ENCODE results near the gene MEIKIN. TPM values are rescaled to one million over a fixed set of nuclear protein-coding genes. Genes with fewer than 3 reads are reported as not detected.

MEIKIN gene
- total and polyA plus RNA-seq, 7 donors, result 0.77 TPM; not detected in 6

GRCh38 chr5:131794586-131794985, 150.9 kb downstream of the MEIKIN start:
- intact Hi-C loops (cut with DNase I), result loop anchor here (10.0 kb wide), 1 partner anchor 90 kb away; no protein-coding TSS in a partner anchor
- Histone ChIP-seq H3K36me3 (ENCODE audit: insufficient read depth in 1 of 2, low read depth in 1 of 2) (peaks cover 0 to 6% of the 10 kb centered on the region in 2 donors), H3K9me3 (no peaks in the 10 kb centered on the region), H3K4me3 (peak overlapping the region; percentile 93), H3K27me3 (ENCODE audit: insufficient read depth in 3 of 3, low read length in 2 of 3) (no peaks in the 10 kb centered on the region), H3K27ac (peak overlapping the region; percentile 100), H3K4me1 (peaks cover 57% of the 10 kb centered on the region)
- no peak for TF ChIP-seq CTCF (IDR thresholded peaks at IDR 0.05)
- DNase-seq (no peak), ATAC-seq (no peak)
- WGBS, 3 donors, result 70 to 75% (median 74%) methylated on average over 4 of the region's 4 CpGs

GRCh38 chr5:131792896-131793295, 152.6 kb downstream of the MEIKIN start:
- DNase-seq (no peak), ATAC-seq (no peak)
- Histone ChIP-seq H3K4me3 (no peak overlapping the region), H3K4me1 (peaks cover 55% of the 10 kb centered on the region), H3K27ac (no peak overlapping the region), H3K9me3 (no peaks in the 10 kb centered on the region), H3K36me3 (ENCODE audit: insufficient read depth in 1 of 2, low read depth in 1 of 2) (peaks cover 0 to 6% of the 10 kb centered on the region in 2 donors), H3K27me3 (ENCODE audit: insufficient read depth in 3 of 3, low read length in 2 of 3) (no peaks in the 10 kb centered on the region)
- intact Hi-C loops (cut with DNase I), result loop anchor here (10.0 kb wide), 1 partner anchor 88 kb away; no protein-coding TSS in a partner anchor
- no peak for TF ChIP-seq CTCF (IDR thresholded peaks at IDR 0.05)
- WGBS, 3 donors, result 98 to 100% (median 100%) methylated on average over 2 of the region's 2 CpGs

- WGBS, 3 donors, result 83 to 94% methylated on average over 3 to 6 of the region's 6 CpGs; no CpG with 5 or more reads in 1 of the 3 donors
Observed at GRCh38 chr5:131791866-131792265, 153.6 kb downstream of the MEIKIN start.

GRCh38 chr5:131790550-131790949, 154.9 kb downstream of the MEIKIN start:
- 69 to 80% (median 72%) methylated on average over 2 of the region's 2 CpGs for WGBS, 3 donors
- intact Hi-C loops (cut with DNase I), result loop anchor here (10.0 kb wide), 1 partner anchor 86 kb away; no protein-coding TSS in a partner anchor
- no peak for TF ChIP-seq CTCF (IDR thresholded peaks at IDR 0.05)

More at GRCh38 chr5:131791866-131792265, 153.6 kb downstream of the MEIKIN start:
- no peak for DNase-seq
- Histone ChIP-seq H3K4me1 (peaks cover 65% of the 10 kb centered on the region), H3K27me3 (ENCODE audit: insufficient read depth in 3 of 3, low read length in 2 of 3) (no peaks in the 10 kb centered on the region), H3K9me3 (no peaks in the 10 kb centered on the region), H3K4me3 (no peak overlapping the region), H3K27ac (peak overlapping the region; percentile 3), H3K36me3 (ENCODE audit: insufficient read depth in 1 of 2, low read depth in 1 of 2) (peaks cover 0 to 6% of the 10 kb centered on the region in 2 donors)
- intact Hi-C loops (cut with DNase I), result loop anchor here (10.0 kb wide), 1 partner anchor 87 kb away; no protein-coding TSS in a partner anchor
- TF ChIP-seq CTCF (IDR thresholded peaks at IDR 0.05), result no peak
- ATAC-seq, result no peak

GRCh38 chr5:131789765-131790164, 155.7 kb downstream of the MEIKIN start:
- Histone ChIP-seq H3K4me3 (no peak overlapping the region), H3K4me1 (peaks cover 73% of the 10 kb centered on the region), H3K27ac (no peak overlapping the region), H3K36me3 (ENCODE audit: insufficient read depth in 1 of 2, low read depth in 1 of 2) (peaks cover 0 to 6% of the 10 kb centered on the region in 2 donors), H3K27me3 (ENCODE audit: insufficient read depth in 3 of 3, low read length in 2 of 3) (no peaks in the 10 kb centered on the region), H3K9me3 (no peaks in the 10 kb centered on the region)
- DNase-seq (no peak), ATAC-seq (no peak)
- 86 to 92% (median 87%) methylated on average over 3 of the region's 3 CpGs for WGBS, 3 donors
- intact Hi-C loops (cut with DNase I), result loop anchor here (10.0 kb wide), 1 partner anchor 85 kb away; no protein-coding TSS in a partner anchor
- no peak for TF ChIP-seq CTCF (IDR thresholded peaks at IDR 0.05)

More at GRCh38 chr5:131790550-131790949, 154.9 kb downstream of the MEIKIN start:
- Histone ChIP-seq H3K27ac (no peak overlapping the region), H3K9me3 (no peaks in the 10 kb centered on the region), H3K4me1 (peaks cover 78% of the 10 kb centered on the region), H3K36me3 (ENCODE audit: insufficient read depth in 1 of 2, low read depth in 1 of 2) (peaks cover 0 to 6% of the 10 kb centered on the region in 2 donors), H3K4me3 (no peak overlapping the region), H3K27me3 (ENCODE audit: insufficient read depth in 3 of 3, low read length in 2 of 3) (no peaks in the 10 kb centered on the region)
- ATAC-seq (no peak), DNase-seq (no peak)
